ENCODE measurements around the gene SORBS1.

The SORBS1 gene

DNA sequence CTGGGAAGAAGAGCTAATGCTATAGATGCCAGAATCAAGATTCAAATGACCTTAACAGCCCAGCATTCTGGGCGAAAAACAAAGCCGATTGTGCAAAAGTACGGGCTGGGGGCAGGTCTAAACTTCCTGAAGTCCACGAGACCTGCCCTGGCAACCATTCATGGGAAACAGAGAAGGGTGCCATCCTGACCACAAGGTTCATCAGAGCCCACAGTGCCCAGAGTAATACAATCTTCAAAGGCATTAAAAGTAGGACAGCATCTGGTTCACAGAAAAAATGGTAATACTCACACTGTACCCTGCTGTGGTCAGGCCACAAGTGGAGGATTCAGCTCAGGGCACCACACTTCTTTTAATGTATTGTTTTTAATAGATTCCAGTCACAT, 36.1 kb downstream of the SORBS1 start:
- no peak for DNase-seq (ENCODE audit: extremely low spot score)
- ChIA-PET POLR2A (no interaction called here), CTCF (interaction anchor here (1.9 kb wide), 1 partner anchor 9 kb away, joined by 5 read pairs; no protein-coding TSS in a partner anchor)
- TF ChIP-seq, protein P1, sequence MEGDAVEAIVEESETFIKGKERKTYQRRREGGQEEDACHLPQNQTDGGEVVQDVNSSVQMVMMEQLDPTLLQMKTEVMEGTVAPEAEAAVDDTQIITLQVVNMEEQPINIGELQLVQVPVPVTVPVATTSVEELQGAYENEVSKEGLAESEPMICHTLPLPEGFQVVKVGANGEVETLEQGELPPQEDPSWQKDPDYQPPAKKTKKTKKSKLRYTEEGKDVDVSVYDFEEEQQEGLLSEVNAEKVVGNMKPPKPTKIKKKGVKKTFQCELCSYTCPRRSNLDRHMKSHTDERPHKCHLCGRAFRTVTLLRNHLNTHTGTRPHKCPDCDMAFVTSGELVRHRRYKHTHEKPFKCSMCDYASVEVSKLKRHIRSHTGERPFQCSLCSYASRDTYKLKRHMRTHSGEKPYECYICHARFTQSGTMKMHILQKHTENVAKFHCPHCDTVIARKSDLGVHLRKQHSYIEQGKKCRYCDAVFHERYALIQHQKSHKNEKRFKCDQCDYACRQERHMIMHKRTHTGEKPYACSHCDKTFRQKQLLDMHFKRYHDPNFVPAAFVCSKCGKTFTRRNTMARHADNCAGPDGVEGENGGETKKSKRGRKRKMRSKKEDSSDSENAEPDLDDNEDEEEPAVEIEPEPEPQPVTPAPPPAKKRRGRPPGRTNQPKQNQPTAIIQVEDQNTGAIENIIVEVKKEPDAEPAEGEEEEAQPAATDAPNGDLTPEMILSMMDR (IDR thresholded peaks at IDR 0.05; ENCODE audit: control extremely low read depth, extremely low read depth, low read depth, missing control alignments): no peak

DNA sequence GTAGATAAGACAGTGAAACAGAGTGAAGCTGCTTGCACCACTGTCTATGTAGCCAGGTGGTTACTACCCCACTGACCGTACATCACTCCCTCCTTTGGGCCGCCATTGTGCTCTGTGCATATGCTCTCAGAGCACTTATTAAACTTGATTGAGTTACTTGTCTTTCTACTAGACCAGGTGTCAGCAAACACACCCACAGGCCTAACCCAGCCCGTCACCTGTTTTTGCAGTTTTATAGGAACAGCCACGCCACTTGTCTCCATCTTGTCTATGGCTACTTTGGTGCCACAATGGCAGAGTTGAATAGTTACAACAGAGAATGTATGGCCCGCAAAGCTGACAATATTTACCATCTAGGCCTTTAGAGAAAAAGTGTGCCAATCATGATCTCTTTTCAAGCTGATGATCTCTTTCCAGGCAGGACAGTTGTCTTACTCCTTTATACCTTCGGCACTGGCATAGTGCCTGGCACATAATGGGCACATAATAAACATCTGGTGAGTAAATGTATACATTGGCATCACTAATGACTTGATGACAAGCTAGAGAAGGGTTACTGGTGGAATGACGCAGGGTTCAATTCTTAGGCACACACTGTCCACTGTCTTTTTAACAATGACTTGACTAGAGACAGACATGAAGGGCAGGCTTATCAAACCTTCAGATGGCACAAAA, 36.7 kb downstream of the SORBS1 start:
- ChIA-PET CTCF (interaction anchor here (1.6 to 1.9 kb wide), 2 partner anchors 8 to 150 kb away, joined by 3 to 5 read pairs; no protein-coding TSS in a partner anchor), POLR2A (no interaction called here)
- TF ChIP-seq, protein P1 (IDR thresholded peaks at IDR 0.05; ENCODE audit: control extremely low read depth, extremely low read depth, low read depth, missing control alignments): no peak
- no peak for DNase-seq (ENCODE audit: extremely low spot score)

DNA sequence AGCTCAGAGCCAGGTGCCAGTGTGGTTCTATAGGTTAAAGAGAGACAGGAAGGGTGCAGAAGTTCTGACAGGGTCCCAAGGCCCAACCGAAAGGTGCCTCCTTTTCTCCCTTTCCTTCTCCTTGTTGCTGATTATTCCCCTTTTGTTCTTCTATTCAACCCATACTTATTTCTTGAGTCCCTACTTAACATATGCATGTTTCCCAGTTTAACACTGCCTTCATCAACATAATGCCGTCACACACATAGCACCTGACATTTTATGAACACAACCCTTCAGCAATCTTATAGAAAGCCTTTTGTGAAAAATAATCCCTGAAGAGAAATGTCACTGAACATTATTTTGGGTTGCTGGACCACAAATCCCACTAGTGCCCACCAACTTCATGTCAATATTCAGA, 39.1 kb downstream of the SORBS1 start:
- POLR2A ChIA-PET: no interaction called here
- DNase-seq (ENCODE audit: extremely low spot score): no peak
- TF ChIP-seq, protein P1 (IDR thresholded peaks at IDR 0.05; ENCODE audit: control extremely low read depth, extremely low read depth, low read depth, missing control alignments): no peak
- CTCF ChIA-PET: interaction anchor here (1.0 kb wide), 1 partner anchor 91 kb away, joined by 4 read pairs; no protein-coding TSS in a partner anchor

- POLR2A ChIA-PET: no interaction called here
- CTCF ChIA-PET: interaction anchor here (1.2 to 3.0 kb wide), 5 partner anchors 9 to 75 kb away, joined by 3 to 9 read pairs (median 4); no protein-coding TSS in a partner anchor
- TF ChIP-seq, protein P1 (IDR thresholded peaks at IDR 0.05; ENCODE audit: control extremely low read depth, extremely low read depth, low read depth, missing control alignments): no peak
- DNase-seq (ENCODE audit: extremely low spot score): no peak
Observed at GRCh38 chr10:95520617-95521016, 40.6 kb downstream of the SORBS1 start.

DNA sequence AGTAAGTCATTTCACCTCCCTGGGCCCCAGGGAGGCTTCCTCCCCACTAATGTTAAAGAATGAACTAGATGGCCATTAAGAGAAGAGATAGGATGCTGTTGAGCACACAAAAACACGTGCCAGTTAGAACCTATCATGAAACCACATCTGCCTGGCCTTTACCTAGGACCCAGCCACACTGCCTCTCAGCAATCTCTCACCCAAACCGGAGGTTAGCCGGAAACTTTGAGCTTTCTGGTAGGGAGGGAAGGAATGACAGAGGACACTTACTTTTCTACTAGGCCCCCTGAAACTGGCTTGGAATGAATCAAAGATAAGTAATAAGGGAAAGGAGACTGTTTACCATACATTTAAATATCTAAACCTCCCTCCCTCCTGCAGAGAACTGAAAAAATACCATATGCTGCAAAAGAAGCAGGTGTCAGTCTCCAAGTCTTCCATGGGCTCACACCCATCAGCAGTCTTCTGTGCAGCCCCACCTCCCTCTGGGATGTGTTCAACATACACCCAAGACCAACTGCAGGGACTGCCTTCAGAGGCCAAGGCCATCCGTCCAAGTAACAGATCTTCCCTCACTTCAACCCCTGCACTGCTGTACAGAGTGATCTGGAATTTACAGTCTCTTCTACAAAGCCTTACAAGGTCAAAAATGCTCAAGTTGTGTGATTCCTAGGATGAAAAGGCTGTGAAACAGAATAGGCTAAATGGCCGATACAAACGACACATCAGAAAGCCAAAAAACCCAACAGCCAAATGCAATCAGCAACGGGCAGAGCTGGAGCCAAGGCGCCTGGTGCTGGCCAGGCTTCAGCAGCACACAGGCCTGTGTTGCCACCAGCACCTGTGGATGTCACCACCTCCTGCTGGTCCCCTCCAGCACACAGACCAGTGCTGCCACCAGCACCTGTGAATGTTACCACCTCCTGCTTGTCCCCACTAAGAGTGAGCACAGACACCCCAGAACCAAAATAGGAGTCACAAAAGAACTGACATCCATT, 42.4 kb downstream of the SORBS1 start:
- ChIA-PET CTCF (interaction anchor here (1.4 to 3.0 kb wide), 2 partner anchors 9 to 73 kb away, joined by 4 to 9 read pairs; no protein-coding TSS in a partner anchor), POLR2A (no interaction called here)
- DNase-seq (ENCODE audit: extremely low spot score): no peak
- TF ChIP-seq, protein P1 (IDR thresholded peaks at IDR 0.05; ENCODE audit: control extremely low read depth, extremely low read depth, low read depth, missing control alignments): no peak
